ENCODE results near the gene NEK3. TPM values are rescaled to one million over a fixed set of nuclear protein-coding genes. Genes with fewer than 3 reads are reported as not detected.
"Not testable (repeated sequence)": the region's sequence is repeated elsewhere in the genome, so short reads cannot be mapped to it uniquely, and the experiment has no call there.

The NEK3 gene
- total RNA-seq, 1 experiment from 2014 or later, result 12.0 TPM

- ChIA-PET CTCF (no interaction called here), POLR2A (no interaction called here)
- in situ Hi-C loops (cut with HindIII; ENCODE audit: low pct_unique_long_range_greater_than_20kb, low sequenced_read_pairs) (no loop called here), intact Hi-C loops (cut with micrococcal nuclease; ENCODE audit: unreplicated experiment) (no loop called here)
- no peaks in the 10 kb centered on the region for H3K4me1 ChIP-seq (ENCODE audit: control insufficient read depth, insufficient read depth, low read length)
- no peaks in the 10 kb centered on the region for H3K36me3 ChIP-seq (ENCODE audit: control insufficient read depth, insufficient read depth, low read length)
- DNase-seq (ENCODE audit: low read depth, low spot score) (no peak), ATAC-seq (no peak)
- H3K4me3 ChIP-seq (ENCODE audit: low read depth in 2 of 2, low read length in 2 of 2), result no peak overlapping the region
- no peaks in the 10 kb centered on the region for H3K9me3 ChIP-seq (ENCODE audit: control insufficient read depth, insufficient read depth, low read depth, low read length)
- TF ChIP-seq TCF7L2 (IDR thresholded peaks at IDR 0.05; ENCODE audit: low read depth, low read length) (no peak), SIN3A (IDR thresholded peaks at IDR 0.05; ENCODE audit: borderline replicate concordance, insufficient read depth, low read depth, low read length) (no peak), POLR2AphosphoS5 (IDR thresholded peaks at IDR 0.05; ENCODE audit: low read depth, low read length) (no peak)
- TF ChIP-seq, protein P1, sequence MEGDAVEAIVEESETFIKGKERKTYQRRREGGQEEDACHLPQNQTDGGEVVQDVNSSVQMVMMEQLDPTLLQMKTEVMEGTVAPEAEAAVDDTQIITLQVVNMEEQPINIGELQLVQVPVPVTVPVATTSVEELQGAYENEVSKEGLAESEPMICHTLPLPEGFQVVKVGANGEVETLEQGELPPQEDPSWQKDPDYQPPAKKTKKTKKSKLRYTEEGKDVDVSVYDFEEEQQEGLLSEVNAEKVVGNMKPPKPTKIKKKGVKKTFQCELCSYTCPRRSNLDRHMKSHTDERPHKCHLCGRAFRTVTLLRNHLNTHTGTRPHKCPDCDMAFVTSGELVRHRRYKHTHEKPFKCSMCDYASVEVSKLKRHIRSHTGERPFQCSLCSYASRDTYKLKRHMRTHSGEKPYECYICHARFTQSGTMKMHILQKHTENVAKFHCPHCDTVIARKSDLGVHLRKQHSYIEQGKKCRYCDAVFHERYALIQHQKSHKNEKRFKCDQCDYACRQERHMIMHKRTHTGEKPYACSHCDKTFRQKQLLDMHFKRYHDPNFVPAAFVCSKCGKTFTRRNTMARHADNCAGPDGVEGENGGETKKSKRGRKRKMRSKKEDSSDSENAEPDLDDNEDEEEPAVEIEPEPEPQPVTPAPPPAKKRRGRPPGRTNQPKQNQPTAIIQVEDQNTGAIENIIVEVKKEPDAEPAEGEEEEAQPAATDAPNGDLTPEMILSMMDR (IDR thresholded peaks at IDR 0.05), result no peak
- TF ChIP-seq, protein P2, sequence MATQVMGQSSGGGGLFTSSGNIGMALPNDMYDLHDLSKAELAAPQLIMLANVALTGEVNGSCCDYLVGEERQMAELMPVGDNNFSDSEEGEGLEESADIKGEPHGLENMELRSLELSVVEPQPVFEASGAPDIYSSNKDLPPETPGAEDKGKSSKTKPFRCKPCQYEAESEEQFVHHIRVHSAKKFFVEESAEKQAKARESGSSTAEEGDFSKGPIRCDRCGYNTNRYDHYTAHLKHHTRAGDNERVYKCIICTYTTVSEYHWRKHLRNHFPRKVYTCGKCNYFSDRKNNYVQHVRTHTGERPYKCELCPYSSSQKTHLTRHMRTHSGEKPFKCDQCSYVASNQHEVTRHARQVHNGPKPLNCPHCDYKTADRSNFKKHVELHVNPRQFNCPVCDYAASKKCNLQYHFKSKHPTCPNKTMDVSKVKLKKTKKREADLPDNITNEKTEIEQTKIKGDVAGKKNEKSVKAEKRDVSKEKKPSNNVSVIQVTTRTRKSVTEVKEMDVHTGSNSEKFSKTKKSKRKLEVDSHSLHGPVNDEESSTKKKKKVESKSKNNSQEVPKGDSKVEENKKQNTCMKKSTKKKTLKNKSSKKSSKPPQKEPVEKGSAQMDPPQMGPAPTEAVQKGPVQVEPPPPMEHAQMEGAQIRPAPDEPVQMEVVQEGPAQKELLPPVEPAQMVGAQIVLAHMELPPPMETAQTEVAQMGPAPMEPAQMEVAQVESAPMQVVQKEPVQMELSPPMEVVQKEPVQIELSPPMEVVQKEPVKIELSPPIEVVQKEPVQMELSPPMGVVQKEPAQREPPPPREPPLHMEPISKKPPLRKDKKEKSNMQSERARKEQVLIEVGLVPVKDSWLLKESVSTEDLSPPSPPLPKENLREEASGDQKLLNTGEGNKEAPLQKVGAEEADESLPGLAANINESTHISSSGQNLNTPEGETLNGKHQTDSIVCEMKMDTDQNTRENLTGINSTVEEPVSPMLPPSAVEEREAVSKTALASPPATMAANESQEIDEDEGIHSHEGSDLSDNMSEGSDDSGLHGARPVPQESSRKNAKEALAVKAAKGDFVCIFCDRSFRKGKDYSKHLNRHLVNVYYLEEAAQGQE (IDR thresholded peaks at IDR 0.05; ENCODE audit: insufficient read depth in 1 of 2, low read depth in 2 of 2, low read length in 1 of 2), result no peak
- no peak overlapping the region for H3K27ac ChIP-seq (ENCODE audit: low read length)
- H3K27me3 ChIP-seq (ENCODE audit: control insufficient read depth, insufficient read depth, low read length), result no peaks in the 10 kb centered on the region
- no TSS peak for BruUV-seq (replicated peaks)
These were observed 56.0 kb downstream of the NEK3 start for GRCh38 chr13:52103386-52103785.

GRCh38 chr13:52102423-52102822 lies 57.0 kb downstream of the NEK3 start:
- H3K27me3 ChIP-seq (ENCODE audit: control insufficient read depth, insufficient read depth, low read length); H3K9me3 ChIP-seq (ENCODE audit: control insufficient read depth, insufficient read depth, low read depth, low read length); H3K27ac ChIP-seq (ENCODE audit: low read length); BruUV-seq (replicated peaks); intact Hi-C loops (cut with micrococcal nuclease; ENCODE audit: unreplicated experiment); H3K4me1 ChIP-seq (ENCODE audit: control insufficient read depth, insufficient read depth, low read length); DNase-seq (ENCODE audit: low read depth, low spot score); CTCF ChIA-PET; H3K36me3 ChIP-seq (ENCODE audit: control insufficient read depth, insufficient read depth, low read length); POLR2A ChIA-PET; in situ Hi-C loops (cut with HindIII; ENCODE audit: low pct_unique_long_range_greater_than_20kb, low sequenced_read_pairs); H3K4me3 ChIP-seq (ENCODE audit: low read depth in 2 of 2, low read length in 2 of 2); ATAC-seq: not testable (repeated sequence)

DNA sequence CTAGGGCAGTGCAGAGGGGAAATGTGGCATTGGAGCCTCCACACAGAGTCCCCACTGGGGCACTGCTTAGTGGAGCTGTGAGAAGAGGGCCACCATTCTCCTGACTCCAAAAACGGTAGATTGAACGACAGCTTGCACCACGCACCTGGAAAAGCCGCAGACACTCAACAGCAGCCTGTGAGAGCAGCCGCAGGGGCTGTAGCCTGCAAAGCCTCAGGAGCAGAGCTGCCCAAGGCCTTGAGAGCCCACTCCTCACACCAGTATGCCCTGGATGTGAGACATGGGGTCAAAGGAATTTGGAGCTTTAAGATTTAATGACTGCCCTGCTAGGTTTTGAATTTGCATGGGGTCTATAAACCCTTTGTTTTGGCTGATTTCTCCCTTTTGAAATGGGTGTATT lies 62.2 kb downstream of the NEK3 start:
- no TSS peak for BruUV-seq (replicated peaks)
- no peaks in the 10 kb centered on the region for H3K27me3 ChIP-seq (ENCODE audit: control insufficient read depth, insufficient read depth, low read length)
- no peak overlapping the region for H3K4me3 ChIP-seq (ENCODE audit: low read depth in 2 of 2, low read length in 2 of 2)
- ATAC-seq, result no peak
- ChIA-PET POLR2A (no interaction called here), CTCF (no interaction called here)
- DNase-seq (ENCODE audit: low read depth, low spot score), result no peak
- intact Hi-C loops (cut with micrococcal nuclease; ENCODE audit: unreplicated experiment) (no loop called here), in situ Hi-C loops (cut with HindIII; ENCODE audit: low pct_unique_long_range_greater_than_20kb, low sequenced_read_pairs) (no loop called here)
- no peaks in the 10 kb centered on the region for H3K9me3 ChIP-seq (ENCODE audit: control insufficient read depth, insufficient read depth, low read depth, low read length)
- H3K27ac ChIP-seq (ENCODE audit: low read length), result no peak overlapping the region
- TF ChIP-seq TCF7L2 (IDR thresholded peaks at IDR 0.05; ENCODE audit: low read depth, low read length), result no peak
- no peak for TF ChIP-seq POLR2AphosphoS5 (IDR thresholded peaks at IDR 0.05; ENCODE audit: low read depth, low read length)
- TF ChIP-seq, protein P1 (IDR thresholded peaks at IDR 0.05), result no peak
- TF ChIP-seq, protein P2 (IDR thresholded peaks at IDR 0.05; ENCODE audit: insufficient read depth in 1 of 2, low read depth in 2 of 2, low read length in 1 of 2), result no peak
- no peak for TF ChIP-seq SIN3A (IDR thresholded peaks at IDR 0.05; ENCODE audit: borderline replicate concordance, insufficient read depth, low read depth, low read length)
- no peaks in the 10 kb centered on the region for H3K4me1 ChIP-seq (ENCODE audit: control insufficient read depth, insufficient read depth, low read length)
- H3K36me3 ChIP-seq (ENCODE audit: control insufficient read depth, insufficient read depth, low read length), result no peaks in the 10 kb centered on the region
